HS-5 (cell line): ENCODE data around the gene CROCC.
"Not testable (repeated sequence)": the region's sequence is repeated elsewhere in the genome, so short reads cannot be mapped to it uniquely, and the experiment has no call there.

Experiments used
- DNase-seq: peaks from one replicate; pipeline ENCODE4 v3.0.0-alpha.2; 2012; ENCODE audit warnings: low read depth

The CROCC gene, protein sequence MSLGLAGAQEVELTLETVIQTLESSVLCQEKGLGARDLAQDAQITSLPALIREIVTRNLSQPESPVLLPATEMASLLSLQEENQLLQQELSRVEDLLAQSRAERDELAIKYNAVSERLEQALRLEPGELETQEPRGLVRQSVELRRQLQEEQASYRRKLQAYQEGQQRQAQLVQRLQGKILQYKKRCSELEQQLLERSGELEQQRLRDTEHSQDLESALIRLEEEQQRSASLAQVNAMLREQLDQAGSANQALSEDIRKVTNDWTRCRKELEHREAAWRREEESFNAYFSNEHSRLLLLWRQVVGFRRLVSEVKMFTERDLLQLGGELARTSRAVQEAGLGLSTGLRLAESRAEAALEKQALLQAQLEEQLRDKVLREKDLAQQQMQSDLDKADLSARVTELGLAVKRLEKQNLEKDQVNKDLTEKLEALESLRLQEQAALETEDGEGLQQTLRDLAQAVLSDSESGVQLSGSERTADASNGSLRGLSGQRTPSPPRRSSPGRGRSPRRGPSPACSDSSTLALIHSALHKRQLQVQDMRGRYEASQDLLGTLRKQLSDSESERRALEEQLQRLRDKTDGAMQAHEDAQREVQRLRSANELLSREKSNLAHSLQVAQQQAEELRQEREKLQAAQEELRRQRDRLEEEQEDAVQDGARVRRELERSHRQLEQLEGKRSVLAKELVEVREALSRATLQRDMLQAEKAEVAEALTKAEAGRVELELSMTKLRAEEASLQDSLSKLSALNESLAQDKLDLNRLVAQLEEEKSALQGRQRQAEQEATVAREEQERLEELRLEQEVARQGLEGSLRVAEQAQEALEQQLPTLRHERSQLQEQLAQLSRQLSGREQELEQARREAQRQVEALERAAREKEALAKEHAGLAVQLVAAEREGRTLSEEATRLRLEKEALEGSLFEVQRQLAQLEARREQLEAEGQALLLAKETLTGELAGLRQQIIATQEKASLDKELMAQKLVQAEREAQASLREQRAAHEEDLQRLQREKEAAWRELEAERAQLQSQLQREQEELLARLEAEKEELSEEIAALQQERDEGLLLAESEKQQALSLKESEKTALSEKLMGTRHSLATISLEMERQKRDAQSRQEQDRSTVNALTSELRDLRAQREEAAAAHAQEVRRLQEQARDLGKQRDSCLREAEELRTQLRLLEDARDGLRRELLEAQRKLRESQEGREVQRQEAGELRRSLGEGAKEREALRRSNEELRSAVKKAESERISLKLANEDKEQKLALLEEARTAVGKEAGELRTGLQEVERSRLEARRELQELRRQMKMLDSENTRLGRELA (N-terminal part only)

DNA sequence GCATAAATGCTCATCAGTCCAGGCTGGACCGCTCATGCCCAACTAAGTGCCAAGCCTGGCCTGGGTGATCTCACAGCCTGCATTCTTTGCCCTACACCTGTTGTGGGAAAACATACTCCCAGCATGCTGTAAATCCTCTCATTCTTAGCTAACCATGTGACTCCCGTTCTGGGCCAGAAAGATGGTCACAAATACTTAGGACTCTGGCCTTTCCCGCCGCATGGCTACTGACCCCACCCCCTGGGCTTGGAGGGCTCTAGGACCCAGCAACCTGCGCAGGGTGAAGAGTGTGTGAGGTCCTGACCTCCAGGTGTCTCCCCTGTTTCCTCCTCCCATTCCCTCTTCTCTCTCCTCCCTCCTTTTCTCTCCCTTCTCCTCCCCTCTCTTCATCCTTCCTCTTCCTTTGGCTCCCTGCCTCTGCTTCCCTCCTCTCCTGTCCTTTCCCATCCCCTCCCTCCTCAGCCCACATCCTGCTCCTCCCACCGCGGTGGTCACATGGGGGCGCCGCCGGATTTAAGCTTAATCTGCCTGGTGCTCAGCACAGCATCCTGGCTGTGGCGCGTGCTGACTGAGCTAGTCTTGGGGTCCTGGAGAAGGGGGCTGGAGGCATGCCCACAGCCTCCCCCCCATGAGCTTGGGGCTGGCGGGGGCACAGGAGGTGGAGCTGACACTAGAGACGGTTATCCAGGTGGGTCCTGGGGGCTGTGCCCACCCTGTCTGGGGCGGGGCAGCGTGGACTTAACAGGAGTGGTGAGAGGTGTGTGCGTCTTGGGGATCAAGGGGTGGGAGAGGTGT, at the start of gene CROCC:
TSS of gene CROCC (plus strand) at position 541 of the 795 bp plus-strand sequence. CDS start at position 629, 88 bp downstream.
- no peak for DNase-seq

DNA sequence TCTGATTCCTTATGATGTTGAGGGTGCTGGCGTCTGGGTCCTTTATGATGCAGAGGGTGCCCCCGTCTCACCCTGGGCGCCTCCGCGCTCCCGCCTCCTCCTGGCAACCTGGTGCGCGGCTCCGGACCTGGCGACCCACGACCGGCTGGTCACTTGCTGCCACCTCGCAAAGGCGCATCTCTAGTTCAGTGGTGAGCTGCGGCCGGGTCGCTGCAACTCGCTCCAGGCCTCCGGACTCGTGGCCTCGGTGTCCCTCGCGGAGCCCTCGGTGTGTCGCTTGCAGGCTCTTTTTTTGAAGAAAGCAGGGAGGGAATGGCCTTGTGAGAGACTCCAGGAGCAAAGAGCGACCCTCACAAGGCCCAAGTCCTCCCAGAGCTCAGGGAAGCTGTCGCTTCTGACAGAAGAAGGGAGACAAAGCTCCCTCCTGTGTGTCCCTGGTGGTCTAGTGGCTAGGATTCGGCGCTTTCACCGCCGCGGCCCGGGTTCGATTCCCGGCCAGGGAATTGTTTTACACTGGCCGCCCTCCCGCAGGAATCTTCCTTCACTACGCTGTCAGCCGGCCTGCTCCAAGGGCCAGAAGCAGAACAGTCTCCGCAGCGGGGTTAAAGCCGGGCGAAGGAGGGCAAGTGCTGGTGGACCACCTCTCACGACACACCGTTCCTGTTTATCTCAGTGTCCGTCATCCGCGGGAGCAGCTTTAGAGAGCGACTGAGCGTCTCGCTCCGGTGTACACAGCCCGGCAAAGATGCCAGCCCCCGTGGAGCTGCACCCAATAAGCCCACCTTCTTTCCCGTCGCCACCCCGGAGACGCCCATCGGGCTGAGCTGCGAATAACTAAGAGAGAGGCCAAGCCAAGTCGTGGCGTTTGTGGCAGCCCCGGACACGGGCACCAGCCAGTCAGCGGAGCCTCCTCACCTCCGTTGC, 49.3 kb upstream of the CROCC start:
- DNase-seq = peak; percentile 66

DNA sequence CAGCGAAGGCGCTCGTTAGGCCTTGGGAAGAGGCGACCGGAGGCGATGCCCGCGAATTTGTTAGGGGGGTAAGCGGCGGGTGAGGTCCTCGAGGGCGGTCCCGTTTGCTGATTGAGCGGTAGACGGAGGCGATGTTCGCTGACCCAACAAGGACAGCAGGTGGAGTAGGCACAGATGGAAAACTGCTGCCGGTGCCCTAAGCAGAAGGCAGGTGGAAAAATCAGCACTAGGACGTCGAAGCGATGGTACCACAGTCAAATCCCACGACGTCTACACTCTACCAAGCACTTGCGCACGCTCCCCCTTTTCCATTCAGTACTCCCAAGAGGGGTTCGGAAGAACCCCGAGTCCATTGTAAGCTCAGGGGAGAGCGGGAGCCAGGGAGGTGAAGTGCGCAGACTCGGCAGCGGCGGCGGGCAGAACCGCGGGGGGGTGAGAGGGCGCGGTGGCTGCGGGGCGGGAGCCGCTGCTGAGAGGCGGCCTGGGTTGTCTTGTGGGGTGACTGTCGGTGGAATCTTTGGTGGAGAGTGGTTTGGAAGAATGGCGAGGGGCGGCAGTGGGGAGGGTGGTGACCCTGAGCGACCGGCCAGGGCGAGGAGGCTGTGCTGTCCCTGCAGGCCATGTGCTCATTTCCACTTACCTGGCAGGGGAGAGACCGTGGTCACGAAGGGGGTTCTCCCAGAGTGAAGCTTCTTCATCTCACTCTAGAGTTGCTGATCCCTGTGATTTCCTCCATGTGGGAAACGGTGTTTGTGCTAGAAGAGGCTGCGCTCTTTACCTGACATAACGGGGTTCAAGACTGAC, 48.5 kb upstream of the CROCC start:
- not testable (repeated sequence) for DNase-seq

DNA sequence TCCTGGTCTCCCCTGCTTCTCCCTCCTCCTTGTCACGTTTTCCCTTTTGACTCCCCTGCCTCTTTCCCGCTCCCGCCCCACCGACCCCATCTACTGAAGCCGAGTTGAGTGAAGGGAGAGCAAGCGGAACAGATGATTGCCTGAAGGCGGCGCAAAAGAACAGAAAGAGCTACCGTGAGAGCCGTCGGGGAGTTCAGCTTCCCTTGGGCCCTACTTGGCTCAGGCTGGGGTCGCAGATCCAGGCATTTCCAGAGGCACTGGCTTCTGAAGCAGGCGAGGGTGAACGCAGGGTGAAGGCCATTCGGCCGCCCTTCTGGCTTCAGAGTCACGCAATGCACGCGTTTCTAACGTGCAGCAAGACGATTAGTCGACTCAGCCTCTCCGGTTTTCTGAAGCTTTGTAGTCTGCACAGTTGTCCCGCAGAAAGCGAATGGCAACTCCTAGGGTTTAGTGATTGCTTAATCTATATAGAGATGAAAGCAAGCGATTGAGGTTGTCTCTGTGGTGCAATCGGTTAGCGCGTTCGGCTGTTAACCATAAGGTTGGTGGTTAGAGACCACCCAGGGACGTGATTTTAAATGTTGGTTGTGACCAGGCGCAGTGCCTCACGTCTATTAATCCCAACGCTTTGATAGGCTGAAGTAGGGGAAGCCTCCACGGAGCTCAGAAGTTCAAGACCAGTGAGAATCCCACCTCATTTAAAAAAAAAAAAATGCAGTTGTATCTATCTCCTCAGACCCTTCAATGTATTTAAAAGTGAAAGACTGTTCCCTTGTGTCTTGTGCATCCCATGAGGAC, 46.6 kb upstream of the CROCC start:
- not testable (repeated sequence) for DNase-seq

DNA sequence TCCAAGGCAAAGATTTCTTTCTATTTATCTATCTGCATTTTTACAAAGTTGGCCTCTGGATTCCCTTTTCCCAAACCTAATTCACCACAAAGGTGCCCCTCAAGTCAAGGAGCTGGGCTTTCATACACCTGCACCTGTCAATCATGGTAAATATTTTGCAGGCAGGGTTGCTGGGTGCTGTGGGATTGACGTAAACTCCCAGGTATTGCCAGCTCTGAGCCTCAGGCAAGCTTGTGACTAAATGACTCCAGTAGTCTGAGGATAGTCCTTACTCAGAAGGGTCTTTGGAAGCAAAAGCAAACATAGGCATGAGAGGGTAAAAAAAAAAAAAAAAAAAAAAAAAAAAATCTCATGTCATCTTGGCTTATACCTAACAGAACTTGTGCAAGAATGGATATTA, 40.0 kb upstream of the CROCC start:
- not testable (repeated sequence) for DNase-seq

DNA sequence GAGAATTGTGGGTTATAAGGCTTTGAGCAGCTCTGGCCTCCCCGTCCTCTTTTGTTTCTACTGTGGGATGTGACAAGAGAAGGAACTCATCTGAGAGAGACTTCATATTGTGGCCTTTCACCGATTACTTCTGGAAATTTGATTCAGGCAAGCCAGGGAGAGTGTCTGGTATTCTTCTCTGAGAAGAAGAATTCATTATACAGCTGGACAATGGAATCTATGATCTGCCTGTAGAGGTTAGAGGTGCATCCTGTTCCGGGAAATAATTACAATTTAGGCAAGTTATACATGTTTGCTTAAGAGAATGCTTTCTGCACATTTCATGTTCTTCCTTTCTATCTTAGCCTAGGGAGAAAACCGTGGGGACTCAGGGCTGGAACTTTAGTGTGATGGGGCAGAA, 38.7 kb upstream of the CROCC start:
- DNase-seq = no peak

DNA sequence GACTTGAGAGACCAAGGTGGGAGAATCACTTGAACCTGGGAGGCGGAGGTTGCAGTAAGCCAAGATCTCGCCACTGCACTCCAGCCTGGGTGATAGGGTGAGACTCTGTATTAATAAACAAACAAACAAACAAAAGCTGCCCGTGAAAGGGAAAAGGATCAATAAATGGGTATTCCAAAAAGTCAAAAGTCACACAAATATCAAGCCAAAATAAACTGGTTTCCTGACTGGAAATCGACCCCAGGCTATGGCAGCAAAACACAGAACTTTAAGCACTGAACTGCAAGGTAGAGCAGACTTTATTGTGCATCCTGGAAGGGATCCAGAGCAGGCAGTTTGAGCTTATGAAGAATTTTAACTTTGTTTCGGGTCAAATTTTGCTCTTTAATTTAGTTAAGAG, 37.2 kb upstream of the CROCC start:
- not testable (repeated sequence) for DNase-seq

DNA sequence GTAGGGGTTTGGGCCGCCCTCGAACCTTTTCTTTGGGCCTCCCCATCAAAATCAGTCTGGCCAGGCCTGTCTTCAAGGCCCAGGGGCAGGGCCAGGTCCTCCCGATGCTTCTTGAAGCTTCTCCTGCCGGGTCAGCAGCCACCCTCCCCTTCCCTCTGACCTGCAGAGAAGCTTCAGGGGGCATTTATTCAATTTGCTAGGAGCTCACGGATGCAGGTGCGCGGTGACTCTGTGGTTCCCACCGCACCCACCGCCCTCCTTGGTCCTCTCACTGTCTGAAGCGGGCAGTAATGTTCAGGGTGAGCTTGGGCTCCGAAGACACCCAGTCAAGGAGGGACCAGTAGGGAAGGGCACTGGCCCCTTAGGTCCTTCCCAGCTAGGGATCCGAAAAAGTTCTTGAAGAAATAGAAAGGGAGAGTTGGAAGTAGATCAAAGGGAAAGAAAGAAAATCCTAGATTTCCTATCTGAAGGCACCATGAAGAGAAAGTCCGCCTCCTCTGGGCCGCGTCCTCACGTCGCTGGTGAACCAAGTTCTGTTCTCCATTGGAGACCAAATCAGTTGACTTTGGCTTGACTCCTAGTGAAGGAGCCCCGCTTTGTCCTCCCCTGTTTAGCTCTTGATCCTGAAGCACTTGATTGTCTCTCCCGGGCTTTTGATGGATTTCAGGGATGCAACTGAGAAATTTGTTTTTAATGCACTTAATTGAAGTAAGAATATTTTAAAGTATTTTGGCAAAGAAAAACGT, 34.7 kb upstream of the CROCC start:
- DNase-seq = no peak

DNA sequence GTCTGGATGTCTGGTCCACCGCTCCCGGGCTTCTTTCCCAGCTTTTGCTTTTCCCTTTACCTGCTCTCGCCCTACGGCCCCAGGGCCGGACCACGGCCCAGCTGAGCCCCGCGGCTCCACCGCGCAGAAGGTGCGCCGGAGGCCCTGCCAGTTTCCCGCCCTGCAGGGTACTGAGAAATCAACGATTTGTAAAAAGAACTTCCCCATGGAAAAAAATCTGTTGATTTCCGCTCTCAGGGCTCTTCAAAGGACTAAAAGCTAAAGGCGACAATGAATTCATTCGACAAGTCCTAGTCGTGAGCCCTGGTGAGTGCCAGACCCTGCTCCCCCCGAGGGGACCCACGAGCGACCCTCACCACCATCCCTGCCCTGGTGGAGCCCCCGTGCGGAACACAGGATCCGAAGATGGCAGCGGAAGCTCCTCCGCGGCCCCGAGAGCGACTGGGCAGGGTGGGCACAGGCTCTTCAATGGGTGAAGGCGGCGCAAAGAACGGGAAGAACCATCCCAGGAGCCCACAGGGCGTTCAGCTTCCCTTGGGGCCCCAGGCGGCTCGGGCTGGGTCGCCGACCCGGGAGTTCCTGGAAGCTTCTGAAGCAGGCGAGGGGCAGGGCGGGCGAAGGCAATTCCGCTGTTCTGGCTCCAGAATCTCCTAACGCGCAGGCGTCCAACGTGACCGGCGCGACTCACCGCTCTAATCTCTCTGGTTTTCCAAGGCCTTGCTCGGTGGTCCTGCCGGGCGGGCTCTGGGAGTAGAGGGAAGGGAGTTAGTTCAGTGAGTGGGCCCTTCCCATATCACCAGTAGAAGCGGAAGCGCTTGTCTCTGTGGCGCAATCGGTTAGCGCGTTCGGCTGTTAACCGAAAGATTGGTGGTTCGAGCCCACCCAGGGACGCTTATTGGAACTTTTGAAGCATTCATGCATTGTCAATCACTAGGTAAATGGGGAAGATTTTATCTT, 32.6 kb upstream of the CROCC start:
- DNase-seq = peak; percentile 82

DNA sequence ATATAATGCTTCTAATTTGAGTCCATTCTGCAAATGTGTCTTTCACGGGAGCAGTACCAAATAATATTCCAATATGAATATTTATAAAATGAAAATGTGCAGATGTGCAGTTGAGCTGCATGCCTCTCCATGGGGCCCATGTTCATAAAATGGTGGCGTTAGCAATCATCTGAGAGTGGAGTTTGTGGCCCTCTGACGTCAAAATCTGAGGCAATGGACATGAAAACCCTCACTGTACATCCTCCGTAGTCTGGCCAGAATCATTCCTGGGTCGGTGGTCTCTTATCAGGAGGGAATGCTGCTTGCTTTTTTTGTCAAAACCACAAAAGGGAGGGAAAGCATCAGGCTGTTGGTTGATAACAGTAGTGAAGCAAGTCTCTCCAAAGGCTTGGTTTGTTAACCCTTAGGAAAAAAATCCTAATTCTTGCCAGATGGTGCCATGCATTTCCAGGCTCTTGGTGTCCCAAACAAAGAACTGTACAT, 31.2 kb upstream of the CROCC start:
- DNase-seq = not testable (repeated sequence)

DNA sequence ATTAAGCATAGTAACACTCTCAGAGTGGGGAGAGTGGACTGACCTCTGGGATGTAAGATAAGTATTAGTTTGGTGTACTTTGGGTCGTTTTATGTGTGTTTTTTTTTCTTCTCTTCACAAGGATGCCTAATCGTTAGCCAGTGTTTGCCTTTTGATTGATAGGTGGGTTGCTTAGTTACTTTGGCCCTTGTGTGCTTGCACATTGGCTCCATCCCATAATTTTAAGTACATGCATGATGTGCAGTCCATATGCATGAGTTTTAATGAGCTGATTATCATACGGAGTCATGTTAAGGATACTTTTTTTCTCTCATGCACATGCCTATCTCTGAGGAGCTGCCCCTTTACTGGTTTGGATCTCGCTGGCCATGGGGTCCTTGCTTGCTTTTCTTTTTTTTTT, 30.7 kb upstream of the CROCC start:
- DNase-seq = not testable (repeated sequence)

DNA sequence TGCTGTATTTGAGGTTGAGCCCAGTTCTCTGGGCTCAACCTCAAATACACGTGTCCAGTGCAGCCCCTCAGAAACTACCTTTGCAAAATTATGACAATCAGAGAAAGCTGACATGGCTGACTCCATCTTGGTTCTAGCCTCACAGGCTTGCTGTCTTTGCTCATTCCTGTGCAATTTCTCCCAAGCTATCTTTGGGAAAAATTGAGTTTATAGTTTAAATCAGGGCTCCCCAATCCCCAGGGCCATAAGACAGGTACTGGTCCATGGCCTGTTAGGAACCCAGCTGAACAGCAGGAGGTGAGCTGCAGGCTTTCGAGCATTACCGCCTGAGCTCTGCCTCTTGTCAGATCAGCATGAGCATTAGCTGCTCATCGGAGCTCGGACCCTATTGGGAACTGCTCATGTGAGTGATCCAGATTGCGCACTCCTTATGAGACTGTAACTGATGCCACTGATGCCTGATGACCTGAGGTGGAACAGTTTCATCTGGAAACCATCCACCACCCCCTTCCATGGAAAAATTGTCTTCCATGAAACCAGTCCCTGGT, 28.7 kb upstream of the CROCC start:
- not testable (repeated sequence) for DNase-seq

DNA sequence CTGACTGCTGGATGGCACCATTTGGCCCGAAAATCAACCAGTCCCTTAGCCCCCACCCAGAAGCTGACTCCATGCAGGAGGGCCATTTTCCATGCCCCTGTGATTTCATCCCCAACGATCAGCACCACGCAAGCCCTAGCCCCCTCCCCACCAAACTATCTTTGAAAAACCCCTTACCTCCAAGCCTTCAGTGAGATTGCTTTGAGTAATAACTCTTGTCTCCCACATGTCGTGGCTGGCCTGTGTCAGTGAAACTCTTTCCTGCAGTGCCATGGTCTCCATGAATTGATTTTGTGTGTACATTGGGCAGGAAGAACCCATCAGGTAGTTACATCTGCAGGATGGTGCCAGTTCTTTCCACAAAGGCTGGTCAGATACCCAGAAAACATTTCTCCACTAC, 27.9 kb upstream of the CROCC start:
- DNase-seq = not testable (repeated sequence)

DNA sequence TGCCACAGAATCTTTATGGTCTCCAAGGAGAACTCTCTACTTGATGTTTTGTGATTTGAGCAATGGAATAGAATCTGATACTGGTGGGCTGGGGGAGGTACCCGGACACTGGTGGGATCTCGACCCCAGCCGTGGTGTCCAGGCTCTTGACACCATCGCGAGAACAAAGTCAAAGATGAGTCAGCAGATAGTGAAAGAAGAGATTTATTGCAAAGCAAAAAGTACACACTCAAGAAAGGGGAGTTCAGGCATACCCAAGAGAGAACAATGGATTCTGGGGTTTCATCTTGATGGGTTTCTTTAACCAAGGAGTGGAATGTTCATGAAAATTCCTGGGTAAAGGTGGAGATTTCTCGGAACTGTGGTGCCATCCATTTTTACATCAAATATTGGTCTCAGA, 27.4 kb upstream of the CROCC start:
- DNase-seq = not testable (repeated sequence)

DNA sequence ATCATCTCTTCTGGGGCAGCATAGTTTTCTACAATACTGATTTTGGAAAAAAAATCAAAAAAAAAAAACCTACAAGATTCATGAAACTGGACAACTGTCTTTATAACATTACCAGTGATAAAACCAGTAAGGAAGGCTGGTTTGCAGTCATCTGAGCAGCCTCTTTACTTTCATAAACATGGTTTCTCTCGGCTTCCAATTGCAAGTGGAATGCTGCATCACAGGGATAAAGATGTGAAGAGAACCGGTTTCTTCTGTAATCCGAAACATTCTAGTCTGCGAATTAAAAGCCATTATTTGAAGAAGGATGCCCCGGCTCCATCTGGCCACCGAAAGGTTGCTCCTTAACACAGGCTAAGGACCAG, 26.5 kb upstream of the CROCC start:
- not testable (repeated sequence) for DNase-seq
